ENCODE data around the gene DIP2A.

DNA sequence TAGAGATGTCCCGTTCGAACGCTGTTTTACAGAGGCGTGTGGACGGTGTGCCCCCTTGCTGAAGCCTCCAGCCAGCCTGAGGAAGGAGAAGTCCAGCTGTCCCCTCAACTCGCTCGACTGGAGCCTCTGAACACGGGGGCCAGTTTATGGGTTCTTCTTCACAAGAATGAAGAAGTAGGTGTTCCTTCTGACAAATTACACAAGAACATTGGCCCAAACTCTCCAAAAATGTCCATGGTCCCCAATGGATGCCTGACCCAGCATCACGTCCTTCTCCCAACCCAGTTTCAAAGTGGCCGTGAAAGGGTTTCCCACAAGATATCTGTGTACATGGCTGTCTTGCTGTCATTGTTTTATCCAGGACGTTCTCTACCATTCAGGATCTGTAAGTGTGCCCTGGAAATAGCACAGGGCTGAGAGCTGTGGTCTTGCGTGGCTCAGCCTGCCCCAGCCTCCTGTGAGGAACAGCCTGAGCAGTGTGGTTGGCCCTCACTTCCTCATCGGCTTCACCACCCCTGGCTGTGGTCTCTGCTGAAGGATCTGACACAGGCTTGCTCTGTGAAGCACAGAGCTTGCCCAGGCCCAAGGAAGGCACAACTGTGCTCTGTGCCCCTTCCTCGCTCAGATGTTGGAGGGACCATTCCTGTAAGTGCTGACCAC lies 147.2 kb downstream of the DIP2A start:
- TF ChIP-seq, protein P1, sequence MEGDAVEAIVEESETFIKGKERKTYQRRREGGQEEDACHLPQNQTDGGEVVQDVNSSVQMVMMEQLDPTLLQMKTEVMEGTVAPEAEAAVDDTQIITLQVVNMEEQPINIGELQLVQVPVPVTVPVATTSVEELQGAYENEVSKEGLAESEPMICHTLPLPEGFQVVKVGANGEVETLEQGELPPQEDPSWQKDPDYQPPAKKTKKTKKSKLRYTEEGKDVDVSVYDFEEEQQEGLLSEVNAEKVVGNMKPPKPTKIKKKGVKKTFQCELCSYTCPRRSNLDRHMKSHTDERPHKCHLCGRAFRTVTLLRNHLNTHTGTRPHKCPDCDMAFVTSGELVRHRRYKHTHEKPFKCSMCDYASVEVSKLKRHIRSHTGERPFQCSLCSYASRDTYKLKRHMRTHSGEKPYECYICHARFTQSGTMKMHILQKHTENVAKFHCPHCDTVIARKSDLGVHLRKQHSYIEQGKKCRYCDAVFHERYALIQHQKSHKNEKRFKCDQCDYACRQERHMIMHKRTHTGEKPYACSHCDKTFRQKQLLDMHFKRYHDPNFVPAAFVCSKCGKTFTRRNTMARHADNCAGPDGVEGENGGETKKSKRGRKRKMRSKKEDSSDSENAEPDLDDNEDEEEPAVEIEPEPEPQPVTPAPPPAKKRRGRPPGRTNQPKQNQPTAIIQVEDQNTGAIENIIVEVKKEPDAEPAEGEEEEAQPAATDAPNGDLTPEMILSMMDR (conservative IDR thresholded peaks at IDR 0.05) = no peak
- TF ChIP-seq ZFX (IDR thresholded peaks at IDR 0.05) = no peak

All from C4-2B (cell line).